Hippocampal formation (tissue), 2 donors: ENCODE data around the gene SCYGR4.

Experiments
- DNase-seq, 2 donors: peaks; one replicate each; lab custom pipeline; 2025; lab: John Stamatoyannopoulos, UW

Gene SCYGR4

GRCh38 chr2:227614246-227614645 lies 3.1 kb upstream of the SCYGR4 start:
- no peak for DNase-seq

DNA sequence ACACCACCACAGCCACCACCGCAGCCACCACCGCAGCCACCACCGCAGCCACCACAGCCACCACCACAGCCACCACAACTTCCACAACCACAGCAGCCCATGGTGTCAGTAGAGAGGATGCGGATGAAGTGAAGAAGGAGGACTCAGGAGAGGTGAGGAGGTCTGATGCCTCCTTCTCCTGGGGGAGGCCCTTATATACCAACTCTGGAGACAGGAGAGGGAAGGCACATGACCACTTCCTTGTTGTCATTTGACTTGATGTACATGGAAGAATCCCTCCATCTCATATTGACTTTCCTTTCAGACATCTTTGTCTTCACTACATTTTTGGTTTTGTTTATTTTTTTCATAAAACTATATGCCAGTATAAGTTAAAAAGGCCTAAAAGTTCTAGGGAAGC lies 2.6 kb upstream of the SCYGR4 start, which contains the start of gene SCYGR3:
TSS of gene SCYGR3 (minus strand) at position 101 of the 400 bp plus-strand sequence. CDS start at position 101, 0 bp downstream.
- no peak for DNase-seq

GRCh38 chr2:227615181-227615580 lies 2.1 kb upstream of the SCYGR4 start:
- DNase-seq, result no peak

DNA sequence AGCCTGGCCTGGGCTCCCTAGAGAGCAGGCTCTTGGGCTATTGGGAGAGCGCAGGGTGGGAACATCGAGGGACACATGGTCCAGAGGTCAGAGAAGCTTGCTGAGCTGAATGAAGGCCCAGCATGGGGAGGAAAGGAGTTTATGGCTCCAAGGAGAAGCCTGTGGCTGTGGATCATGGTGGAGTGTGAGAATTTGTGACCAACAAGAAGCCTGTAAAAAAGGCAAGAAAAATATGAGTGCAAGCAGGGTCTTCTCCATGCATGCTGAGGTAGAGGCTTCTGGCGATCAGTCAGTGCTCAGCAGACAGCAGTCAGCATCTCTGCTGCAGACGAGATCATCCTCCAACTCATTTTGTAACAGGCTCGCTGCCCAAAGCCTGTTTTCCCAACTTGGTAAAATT lies 1.4 kb upstream of the SCYGR4 start:
- DNase-seq, result no peak

GRCh38 chr2:227616631-227617030 lies 667 bp upstream of the SCYGR4 start:
- DNase-seq, result no peak

- no peak for DNase-seq
Observed at GRCh38 chr2:227623226-227623625, 5.9 kb downstream of the SCYGR4 start.

DNA sequence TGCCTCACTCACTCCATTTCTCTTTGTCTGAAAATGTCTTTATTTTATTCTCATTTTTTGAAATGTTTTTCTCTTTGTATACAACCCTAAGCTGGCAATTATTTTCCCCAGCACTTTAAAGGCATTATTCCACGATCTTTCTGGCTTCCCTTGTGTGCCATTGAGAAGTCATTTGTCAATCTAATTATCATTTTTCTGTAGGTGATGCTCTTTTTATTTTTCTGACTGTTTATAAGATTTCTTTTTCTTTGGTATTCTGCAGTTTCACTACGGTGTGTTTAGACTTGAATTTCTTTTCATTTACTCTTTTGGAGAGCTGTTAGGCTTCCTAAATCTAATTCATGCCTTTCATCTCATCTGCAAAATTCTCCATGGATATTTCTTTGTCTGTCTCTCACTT lies 8.1 kb downstream of the SCYGR4 start:
- DNase-seq, result no peak

GRCh38 chr2:227626580-227627151 lies 9.4 kb downstream of the SCYGR4 start:
- DNase-seq, result no peak

DNA sequence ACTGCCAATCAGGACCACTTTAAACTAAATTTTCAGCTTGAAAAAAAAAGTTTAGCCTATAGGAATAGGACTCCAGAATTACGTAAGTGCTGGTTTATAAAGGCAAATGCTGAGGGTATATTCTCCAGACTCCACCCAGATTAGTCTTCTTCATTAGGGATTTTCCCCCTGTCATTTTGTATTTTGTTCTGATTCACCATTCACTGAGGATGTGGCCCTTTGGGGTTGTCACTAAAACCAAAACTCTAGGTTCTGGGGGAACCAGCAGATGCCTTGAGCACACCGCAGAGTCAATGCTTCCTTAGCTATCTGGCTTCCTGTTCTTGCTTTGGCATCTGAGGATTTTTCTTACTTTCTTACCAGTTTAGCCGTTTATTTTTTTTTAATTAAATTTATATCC lies 10.5 kb downstream of the SCYGR4 start:
- DNase-seq, result no peak

DNA sequence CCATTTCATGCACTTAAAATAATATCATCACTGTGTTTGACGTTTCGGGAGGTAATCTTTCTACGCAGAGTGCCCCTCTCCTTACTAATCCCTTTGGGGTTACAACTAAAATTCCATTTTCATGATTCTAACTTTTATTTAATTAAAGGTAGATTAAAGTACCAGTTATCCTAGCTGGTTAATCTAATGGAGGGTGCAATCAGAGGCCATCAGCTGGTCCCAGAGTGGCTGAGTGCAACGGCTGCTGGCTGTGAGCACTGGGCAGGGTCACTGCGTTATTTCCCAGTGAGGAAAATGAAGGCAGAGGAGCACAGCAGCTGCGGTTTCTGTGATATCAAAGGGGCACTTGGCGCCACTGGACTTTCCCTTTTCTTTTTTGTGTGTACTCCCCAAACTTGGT lies 12.1 kb downstream of the SCYGR4 start:
- DNase-seq, result no peak

GRCh38 chr2:227630322-227630721 lies 13.0 kb downstream of the SCYGR4 start:
- no peak for DNase-seq

DNA sequence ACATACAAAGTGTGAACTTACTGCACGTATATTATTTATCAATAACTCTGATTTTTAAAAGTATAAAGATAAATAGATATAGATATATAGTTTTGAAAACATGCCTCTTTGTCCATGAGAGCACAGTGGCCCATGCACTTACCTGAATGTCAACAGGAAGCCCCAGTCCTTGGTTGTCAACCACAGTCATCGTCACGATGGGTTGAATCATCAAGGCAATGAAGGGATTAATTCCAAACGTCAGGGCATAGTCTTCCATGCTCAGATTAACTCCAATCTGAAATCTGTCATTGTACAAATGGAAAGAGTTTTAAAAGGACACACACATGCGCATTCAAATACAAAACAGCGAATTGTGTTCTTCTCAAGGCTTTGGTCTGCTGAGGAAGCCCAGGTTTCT lies 15.5 kb downstream of the SCYGR4 start:
- no peak for DNase-seq

GRCh38 chr2:227634201-227634600 lies 16.9 kb downstream of the SCYGR4 start:
- no peak for DNase-seq

- no peak for DNase-seq
Observed at GRCh38 chr2:227642656-227643055, 25.4 kb downstream of the SCYGR4 start.

DNA sequence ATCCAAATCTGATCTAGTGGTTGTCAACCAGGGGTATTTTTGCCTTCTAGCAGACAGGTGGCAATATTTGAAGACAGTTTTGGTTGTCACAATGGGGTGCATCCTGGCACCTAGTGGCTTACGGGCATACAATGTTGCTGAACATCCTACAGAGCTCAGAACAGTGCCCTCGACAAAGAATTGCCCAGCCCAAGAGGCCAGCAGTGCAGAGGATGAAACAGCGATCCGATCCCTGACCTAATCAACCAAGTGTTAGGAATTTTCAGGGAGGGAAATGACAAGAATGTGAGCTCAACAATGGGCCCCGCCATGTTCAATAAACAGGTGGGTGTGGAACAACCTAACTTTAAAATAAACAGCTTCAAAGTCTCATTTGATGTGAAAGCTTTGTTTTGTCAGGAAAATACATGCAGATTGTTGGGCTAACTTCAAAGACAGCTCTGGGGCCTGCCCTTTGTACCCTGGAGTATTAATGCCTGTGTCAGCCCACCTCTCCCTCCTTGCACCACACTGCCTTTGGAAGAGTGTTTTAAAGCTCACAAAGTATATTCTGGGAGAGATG lies 26.8 kb downstream of the SCYGR4 start:
- no peak for DNase-seq

GRCh38 chr2:227653419-227653818 lies 36.1 kb downstream of the SCYGR4 start:
- DNase-seq, result no peak

DNA sequence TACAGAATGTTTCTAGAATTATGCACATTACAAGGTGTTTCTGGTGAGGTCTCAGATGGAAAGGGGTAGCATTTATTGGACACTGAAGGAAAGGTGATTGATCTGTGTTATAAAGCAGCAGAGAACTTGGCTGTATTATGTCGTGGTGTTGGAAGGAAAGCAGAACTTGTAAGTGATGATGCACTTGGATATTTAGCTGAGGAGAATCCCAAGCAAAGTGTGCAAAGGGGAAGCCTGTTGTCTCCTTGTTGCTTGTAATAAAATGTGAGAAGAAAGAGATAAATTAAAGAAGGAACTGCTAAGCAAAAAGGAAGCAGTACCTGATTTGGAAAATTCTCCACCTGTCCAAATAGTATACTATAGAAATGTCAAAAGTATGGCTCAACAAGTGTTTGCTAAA lies 37.1 kb downstream of the SCYGR4 start:
- no peak for DNase-seq

GRCh38 chr2:227655454-227655853 lies 38.2 kb downstream of the SCYGR4 start:
- DNase-seq, result no peak

- DNase-seq, result no peak
Observed at GRCh38 chr2:227657199-227657845, 40.0 kb downstream of the SCYGR4 start.

DNA sequence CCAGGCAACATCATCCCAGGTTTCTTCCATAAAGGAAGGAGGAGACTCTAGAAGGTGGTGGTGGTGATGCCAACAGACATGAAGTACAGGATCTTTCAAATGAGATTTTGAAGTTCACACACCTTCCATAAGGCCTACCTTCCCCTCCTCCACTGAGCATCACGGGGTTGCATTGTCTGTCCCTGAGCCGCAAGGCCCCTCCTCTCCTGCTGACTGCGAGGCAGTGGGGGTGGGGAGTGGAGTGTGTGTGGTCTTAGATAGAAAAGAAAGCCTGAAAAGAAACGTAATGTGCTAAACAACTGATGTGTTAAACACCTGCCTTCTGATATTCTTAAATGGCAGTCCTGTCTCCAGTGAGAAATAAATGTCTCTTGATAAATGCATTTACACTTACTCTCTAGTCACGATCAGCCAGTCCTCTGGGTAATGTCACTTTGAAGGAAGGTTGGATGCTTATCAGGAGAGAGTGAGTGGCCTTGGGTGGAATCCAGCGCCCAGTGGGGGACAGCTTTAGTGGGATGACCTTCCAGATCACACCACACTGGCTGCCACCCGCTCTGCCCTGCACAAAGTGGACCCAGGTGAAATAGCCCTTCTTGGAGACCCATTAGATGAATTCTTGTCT lies 43.8 kb downstream of the SCYGR4 start:
- DNase-seq, result no peak

DNA sequence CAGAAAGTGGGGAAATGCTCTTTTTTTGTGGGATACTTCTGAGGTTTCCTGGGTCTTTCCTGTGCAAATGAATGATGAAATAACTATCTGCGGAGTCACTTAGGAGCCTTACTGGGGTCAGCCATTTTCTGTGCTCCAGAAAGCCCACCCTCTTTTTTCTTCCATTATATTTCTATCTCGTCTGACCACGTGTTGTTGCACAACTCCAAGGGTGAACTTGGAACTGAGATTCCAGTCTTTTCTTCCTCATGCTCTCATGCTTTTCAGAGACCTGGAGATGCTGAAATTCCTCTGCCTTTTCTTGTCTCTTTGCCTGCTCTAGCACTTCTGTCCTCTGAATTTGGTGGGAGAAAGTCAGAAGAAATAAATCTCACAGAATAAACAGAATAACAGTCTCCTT lies 44.5 kb downstream of the SCYGR4 start:
- DNase-seq, result no peak

GRCh38 chr2:227665189-227665940 lies 48.1 kb downstream of the SCYGR4 start:
- DNase-seq, result no peak
